Mesenchymal stem cell (in vitro differentiated cells and primary cell): Measurements from ENCODE around the gene SLX4.

Source experiments
- DNase-seq: peaks from one replicate; pipeline ENCODE4 v3.0.0-alpha.2; 2013
- H2AFZ ChIP-seq: one replicate; pipeline ENCODE4 v1.6.1; 2013; ENCODE audit warnings: low read depth, mild to moderate bottlenecking, control low read depth, inconsistent platforms, low read length, moderate library complexity
- H2AK5ac ChIP-seq: 2 replicates; pipeline ENCODE4 v1.6.1; 2013; ENCODE audit warnings: low read length, moderate library complexity, mild to moderate bottlenecking, inconsistent platforms; ENCODE audit not compliant: severe bottlenecking
- H2BK120ac ChIP-seq: one replicate; pipeline ENCODE4 v1.6.1; 2013; ENCODE audit warnings: low read depth, mild to moderate bottlenecking, inconsistent platforms, low read length, moderate library complexity
- H2BK12ac ChIP-seq, 2 experiments: one replicate each; pipeline ENCODE4 v1.6.1; 2013; ENCODE audit warnings: inconsistent platforms in 2 of 2, low read length in 2 of 2, mild to moderate bottlenecking in 2 of 2, moderate library complexity in 2 of 2, control low read depth in 1 of 2
- H2BK15ac ChIP-seq: one replicate; pipeline ENCODE4 v1.6.1; 2013; ENCODE audit warnings: mild to moderate bottlenecking, low read depth, inconsistent platforms; ENCODE audit not compliant: poor library complexity, severe bottlenecking
- H2BK5ac ChIP-seq: 2 replicates; pipeline ENCODE4 v1.6.1; 2013; ENCODE audit warnings: low read depth, mild to moderate bottlenecking, low read length, control low read depth, inconsistent platforms; ENCODE audit not compliant: poor library complexity, severe bottlenecking
- H3K14ac ChIP-seq, 2 experiments: one replicate each; pipeline ENCODE4 v1.6.1; 2013; ENCODE audit warnings: inconsistent platforms in 2 of 2, low read length in 2 of 2, control low read depth in 1 of 2, mild to moderate bottlenecking in 1 of 2, moderate library complexity in 1 of 2
- H3K18ac ChIP-seq, 2 experiments: one replicate each; pipeline ENCODE4 v1.6.1; 2013; ENCODE audit warnings: inconsistent platforms in 2 of 2, low read length in 2 of 2, control low read depth in 1 of 2, low read depth in 1 of 2, mild to moderate bottlenecking in 1 of 2
- H3K23ac ChIP-seq, 2 experiments: one replicate each; pipeline ENCODE4 v1.6.1; 2013; ENCODE audit warnings: inconsistent platforms in 2 of 2, low read length in 2 of 2, mild to moderate bottlenecking in 2 of 2, moderate library complexity in 2 of 2, control low read depth in 1 of 2
- H3K27ac ChIP-seq: 2 replicates; pipeline ENCODE4 v1.5.1; 2013; ENCODE audit warnings: mild to moderate bottlenecking, moderate library complexity, low read length, control low read depth, inconsistent platforms; ENCODE audit not compliant: poor library complexity, severe bottlenecking
- H3K27me3 ChIP-seq, 2 experiments: 2 replicates each; pipeline versions ENCODE4 v1.6.1 to v1.7.0; 2013; ENCODE audit warnings: low read length in 2 of 2, mild to moderate bottlenecking in 2 of 2, moderate library complexity in 2 of 2, control low read depth in 1 of 2, inconsistent platforms in 1 of 2; ENCODE audit not compliant: control insufficient read depth in 1 of 2, insufficient read depth in 1 of 2
- H3K36me3 ChIP-seq, 2 experiments: 2 replicates each; pipeline versions ENCODE4 v1.6.1 to v1.7.0; 2013; ENCODE audit warnings: low read length in 2 of 2, control low read depth in 1 of 2, inconsistent platforms in 1 of 2, low read depth in 1 of 2, mild to moderate bottlenecking in 1 of 2; ENCODE audit not compliant: insufficient read depth in 2 of 2, control insufficient read depth in 1 of 2
- H3K4ac ChIP-seq, 2 experiments: one replicate each; pipeline ENCODE4 v1.6.1; 2013; ENCODE audit warnings: inconsistent platforms in 2 of 2, low read length in 2 of 2, mild to moderate bottlenecking in 2 of 2, moderate library complexity in 2 of 2, control low read depth in 1 of 2, low read depth in 1 of 2
- H3K4me1 ChIP-seq: 2 replicates; pipeline ENCODE4 v1.6.1; 2013; ENCODE audit warnings: low read depth, low read length, control low read depth; ENCODE audit not compliant: control insufficient read depth, insufficient read depth
- H3K4me2 ChIP-seq: 2 replicates; pipeline ENCODE4 v1.6.1; 2013; ENCODE audit warnings: low read length, mild to moderate bottlenecking, inconsistent platforms; ENCODE audit not compliant: poor library complexity, severe bottlenecking
- H3K4me3 ChIP-seq, 2 experiments: 2 replicates each; pipeline versions ENCODE4 v1.5.1 to v1.7.0; 2013; ENCODE audit warnings: low read length in 2 of 2, mild to moderate bottlenecking in 2 of 2, control low read depth in 1 of 2, low read depth in 1 of 2; ENCODE audit not compliant: insufficient read depth in 1 of 2
- H3K79me1 ChIP-seq: replicated peaks from 2 replicates; pipeline ENCODE4 v1.6.1; 2013; ENCODE audit warnings: mild to moderate bottlenecking, control low read depth, low read length, inconsistent platforms; ENCODE audit not compliant: poor library complexity, severe bottlenecking
- H3K9ac ChIP-seq: 2 replicates; pipeline ENCODE4 v1.7.0; 2013; ENCODE audit warnings: mild to moderate bottlenecking, low read length, moderate library complexity
- H3K9me3 ChIP-seq: 2 replicates; pipeline ENCODE4 v1.7.0; 2013; ENCODE audit warnings: mild to moderate bottlenecking, low read length; ENCODE audit not compliant: control insufficient read depth
- H4K8ac ChIP-seq: one replicate; pipeline ENCODE4 v1.6.1; 2013; ENCODE audit warnings: inconsistent platforms, mild to moderate bottlenecking, low read length, moderate library complexity
- H4K91ac ChIP-seq: one replicate; pipeline ENCODE4 v1.6.1; 2013; ENCODE audit warnings: mild to moderate bottlenecking, low read length, inconsistent platforms
- WGBS: methylation state at CpG from one replicate; pipeline ENCODE4 v1.1.7; 2013; ENCODE audit warnings: mixed read lengths; 5-methylcytosine and 5-hydroxymethylcytosine counted together

SLX4 gene

DNA sequence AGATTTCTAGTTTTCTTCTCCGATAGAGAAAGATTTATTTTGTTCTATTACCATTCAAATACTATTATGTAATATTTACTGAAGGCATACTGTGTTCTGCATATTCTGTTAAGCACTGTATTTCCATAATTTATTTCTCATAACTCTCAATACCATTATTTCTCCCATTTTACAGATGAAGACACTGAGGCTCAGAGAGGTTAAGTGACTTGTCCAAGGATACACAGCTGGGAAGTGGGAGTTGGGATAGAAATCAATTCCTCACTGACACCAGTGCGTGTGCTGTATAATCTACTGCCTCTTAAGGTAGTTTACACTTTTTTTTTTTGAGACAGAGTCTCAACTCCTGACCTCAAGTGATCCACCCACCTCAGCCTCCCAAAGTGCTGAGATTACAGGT, 41.6 kb downstream of the SLX4 start:
- Histone ChIP-seq H3K4me2 (no peak overlapping the region), H3K23ac (no peak overlapping the region), H3K9me3 (peaks cover 11% of the 10 kb centered on the region), H2BK120ac (no peak overlapping the region), H3K27ac (no peak overlapping the region), H3K4ac (no peak overlapping the region), H4K91ac (no peak overlapping the region), H3K4me1 (peaks cover 2% of the 10 kb centered on the region), H2BK15ac (no peak overlapping the region), H3K9ac (no peak overlapping the region), H2BK5ac (no peak overlapping the region), H3K79me1 (no peaks in the 10 kb centered on the region), H3K36me3 (no peaks in the 10 kb centered on the region), H2AK5ac (no peak overlapping the region), H3K4me3 (no peak overlapping the region), H4K8ac (no peak overlapping the region), H3K14ac (no peak overlapping the region), H3K27me3 (peaks cover 0 to 3% of the 10 kb centered on the region in 2 experiments), H3K18ac (no peak overlapping the region), H2AFZ (no peak overlapping the region), H2BK12ac (no peak overlapping the region)
- WGBS = no CpG with 5 or more reads among the region's 2 CpGs
- DNase-seq = no peak

DNA sequence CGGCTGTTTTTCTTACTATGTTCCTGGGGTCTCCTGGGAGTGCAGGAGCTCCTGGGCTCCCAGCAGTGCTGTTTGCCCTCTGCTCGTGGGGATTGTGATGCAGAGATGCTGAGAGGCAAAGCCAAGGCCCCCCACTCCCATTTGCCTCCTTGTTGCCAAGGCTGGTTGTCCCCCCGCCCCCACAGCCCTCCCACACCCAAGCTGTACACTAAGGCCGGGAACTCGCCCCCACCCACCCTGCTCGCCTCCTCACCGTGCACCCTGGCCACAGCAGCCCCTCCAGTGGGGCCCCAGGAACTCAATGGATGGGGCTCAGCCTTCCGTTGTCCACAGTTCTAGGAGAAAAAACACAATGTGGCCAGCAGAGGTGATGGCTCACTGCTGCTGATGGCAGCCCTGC, 44.4 kb downstream of the SLX4 start:
- Histone ChIP-seq H4K8ac (no peak overlapping the region), H3K18ac (no peak overlapping the region), H4K91ac (no peak overlapping the region), H2BK12ac (no peak overlapping the region), H3K9me3 (peaks cover 11% of the 10 kb centered on the region), H3K14ac (no peak overlapping the region), H3K36me3 (no peaks in the 10 kb centered on the region), H3K4me1 (peaks cover 3% of the 10 kb centered on the region), H3K9ac (no peak overlapping the region), H2AK5ac (no peak overlapping the region), H2BK120ac (no peak overlapping the region), H2BK5ac (no peak overlapping the region), H3K23ac (no peak overlapping the region), H3K4ac (no peak overlapping the region), H3K79me1 (no peaks in the 10 kb centered on the region), H3K27ac (no peak overlapping the region), H3K4me3 (no peak overlapping the region), H3K27me3 (peaks cover 0 to 3% of the 10 kb centered on the region in 2 experiments), H2AFZ (no peak overlapping the region), H2BK15ac (no peak overlapping the region), H3K4me2 (no peak overlapping the region)
- 80% methylated on average over 8 of the region's 8 CpGs for WGBS
- no peak for DNase-seq

DNA sequence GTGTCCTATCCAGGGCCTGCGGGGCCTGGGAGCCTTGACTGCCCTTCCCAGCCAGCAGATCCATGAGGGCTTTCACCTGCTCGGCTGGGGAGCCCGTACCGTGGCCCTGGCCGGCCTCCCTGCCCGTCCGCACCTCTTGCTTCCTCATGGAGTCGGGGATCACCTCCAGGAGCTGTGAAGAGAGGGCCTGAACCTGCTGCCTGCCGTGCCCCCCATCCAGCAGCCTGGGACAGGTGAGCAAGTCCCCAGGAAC, 46.6 kb downstream of the SLX4 start:
- Histone ChIP-seq H3K27ac (no peak overlapping the region), H3K79me1 (no peaks in the 10 kb centered on the region), H3K9me3 (no peaks in the 10 kb centered on the region), H3K4me1 (peaks cover 3% of the 10 kb centered on the region), H2BK12ac (no peak overlapping the region), H4K8ac (no peak overlapping the region), H2AK5ac (no peak overlapping the region), H3K18ac (no peak overlapping the region), H3K4ac (no peak overlapping the region), H3K27me3 (peaks cover 0 to 3% of the 10 kb centered on the region in 2 experiments), H2BK15ac (no peak overlapping the region), H3K14ac (no peak overlapping the region), H3K4me2 (no peak overlapping the region), H3K4me3 (no peak overlapping the region), H2AFZ (no peak overlapping the region), H4K91ac (no peak overlapping the region), H3K23ac (no peak overlapping the region), H2BK120ac (no peak overlapping the region), H2BK5ac (no peak overlapping the region), H3K9ac (no peak overlapping the region), H3K36me3 (no peaks in the 10 kb centered on the region)
- no peak for DNase-seq
- 92% methylated on average over 9 of the region's 9 CpGs for WGBS

GRCh38 chr16:3564130-3564888, 47.1 kb downstream of the SLX4 start:
- no peak overlapping the region for H4K8ac ChIP-seq
- no peak overlapping the region for H2BK5ac ChIP-seq
- no peaks in the 10 kb centered on the region for H3K9me3 ChIP-seq
- no peak overlapping the region for H3K4ac ChIP-seq
- H3K79me1 ChIP-seq = no peaks in the 10 kb centered on the region
- DNase-seq = no peak
- H2BK120ac ChIP-seq = no peak overlapping the region
- no peak overlapping the region for H2BK15ac ChIP-seq
- H3K18ac ChIP-seq = no peak overlapping the region
- H3K4me3 ChIP-seq = no peak overlapping the region
- 98% methylated on average over 40 of the region's 43 CpGs for WGBS
- no peak overlapping the region for H3K9ac ChIP-seq
- no peak overlapping the region for H2BK12ac ChIP-seq
- no peak overlapping the region for H3K4me2 ChIP-seq
- peaks cover 0 to 3% of the 10 kb centered on the region in 2 experiments for H3K27me3 ChIP-seq
- H4K91ac ChIP-seq = no peak overlapping the region
- H3K27ac ChIP-seq = no peak overlapping the region
- H3K36me3 ChIP-seq = no peaks in the 10 kb centered on the region
- H3K4me1 ChIP-seq = peaks cover 3% of the 10 kb centered on the region
- H2AK5ac ChIP-seq = no peak overlapping the region
- no peak overlapping the region for H3K14ac ChIP-seq
- no peak overlapping the region for H2AFZ ChIP-seq
- H3K23ac ChIP-seq = no peak overlapping the region
